Astrocyte (in vitro differentiated cells and primary cell): Measurements from ENCODE around the gene FNDC3A.

Experiments
- CTCF ChIP-seq: IDR thresholded peaks from 2 replicates; pipeline ENCODE4 v1.5.1; 2011; ENCODE audit warnings: low read depth, mild to moderate bottlenecking, inconsistent platforms, low read length, moderate library complexity; ENCODE audit not compliant: insufficient read depth
- EZH2 ChIP-seq: IDR thresholded peaks from 2 replicates; pipeline ENCODE4 v1.6.1; 2012; ENCODE audit warnings: mild to moderate bottlenecking, low read length, inconsistent platforms; ENCODE audit not compliant: insufficient read depth

DNA sequence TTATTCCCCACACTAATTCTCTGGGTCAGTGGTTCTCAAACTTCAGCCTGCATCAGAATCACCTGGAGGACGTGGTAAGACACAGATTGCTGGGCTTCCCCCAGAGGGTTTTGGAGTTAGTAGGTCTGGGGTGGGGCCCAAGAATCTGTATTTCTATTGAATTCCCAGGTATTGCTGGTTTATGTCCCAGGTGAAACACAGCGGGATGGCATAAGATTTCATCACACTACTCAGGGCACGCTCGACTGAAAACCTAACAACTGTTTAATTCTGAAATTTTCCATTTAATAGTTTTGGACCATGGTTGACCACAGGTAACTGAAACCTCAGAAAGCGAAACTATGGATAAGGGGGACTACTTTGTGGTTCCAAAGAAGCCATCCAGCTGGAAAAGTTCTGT lies 250.9 kb downstream of the FNDC3A start:
- no peak for TF ChIP-seq CTCF
- no peak for TF ChIP-seq EZH2
